Muscle layer of colon (tissue), 2 donors: ENCODE data around the gene IGF2BP1.
"Not testable (repeated sequence)": the region's sequence is repeated elsewhere in the genome, so short reads cannot be mapped to it uniquely, and the experiment has no call there.

ENCODE experiments used
- H3K27ac ChIP-seq: one replicate; pipeline ENCODE4 v1.7.0; 2013; ENCODE audit warnings: low read depth, mild to moderate bottlenecking, low read length, moderate library complexity
- H3K27me3 ChIP-seq, 2 donors: one replicate each; pipeline ENCODE4 v1.7.0; 2013; ENCODE audit warnings: low read length in 2 of 2, mild to moderate bottlenecking in 2 of 2; ENCODE audit not compliant: insufficient read depth in 2 of 2, control insufficient read depth in 1 of 2
- H3K36me3 ChIP-seq: one replicate; pipeline ENCODE4 v1.7.0; 2013; ENCODE audit warnings: mild to moderate bottlenecking, low read length; ENCODE audit not compliant: insufficient read depth
- H3K4me1 ChIP-seq: one replicate; pipeline ENCODE4 v1.7.0; 2013; ENCODE audit warnings: mild to moderate bottlenecking, low read length; ENCODE audit not compliant: insufficient read depth
- H3K4me3 ChIP-seq, 2 donors: one replicate each; pipeline ENCODE4 v1.7.0; 2013; ENCODE audit warnings: low read length in 2 of 2, low read depth in 1 of 2, mild to moderate bottlenecking in 1 of 2, moderate library complexity in 1 of 2
- H3K9ac ChIP-seq: one replicate; pipeline ENCODE4 v1.7.0; 2013; ENCODE audit warnings: low read length
- H3K9me3 ChIP-seq: one replicate; pipeline ENCODE4 v1.7.0; 2013; ENCODE audit warnings: mild to moderate bottlenecking, low read length
- donor health status: abdominal sarcoma.
- donor health status: Adenocarcinoma of cecum.

IGF2BP1 gene

GRCh38 chr17:48996722-48997102 is 473 bp upstream of the IGF2BP1 start:
- Histone ChIP-seq H3K27me3 (peaks cover 73 to 95% of the 10 kb centered on the region in 2 donors), H3K9ac (no peak overlapping the region)

GRCh38 chr17:48997827-48998586 is 822 bp downstream of the IGF2BP1 start:
- peak overlapping the region in 1 of 2 donors; percentile 23 for H3K4me3 ChIP-seq

More at GRCh38 chr17:48996722-48997102, 473 bp upstream of the IGF2BP1 start:
- Histone ChIP-seq H3K27ac (no peak overlapping the region), H3K4me1 (peaks cover 13% of the 10 kb centered on the region), H3K9me3 (peaks cover 9% of the 10 kb centered on the region), H3K36me3 (no peaks in the 10 kb centered on the region), H3K4me3 (no peak overlapping the region)

GRCh38 chr17:48998587-48999440 is 1.6 kb downstream of the IGF2BP1 start:
- H3K36me3 ChIP-seq: no peaks in the 10 kb centered on the region
- H3K27me3 ChIP-seq: peaks cover 83 to 98% of the 10 kb centered on the region in 2 donors
- peaks cover 13% of the 10 kb centered on the region for H3K4me1 ChIP-seq
- H3K4me3 ChIP-seq: no peak overlapping the region
- peaks cover 6% of the 10 kb centered on the region for H3K9me3 ChIP-seq
- no peak overlapping the region for H3K9ac ChIP-seq
- H3K27ac ChIP-seq: no peak overlapping the region

More at GRCh38 chr17:48997827-48998586, 822 bp downstream of the IGF2BP1 start:
- Histone ChIP-seq H3K9me3 (peaks cover 6% of the 10 kb centered on the region), H3K36me3 (no peaks in the 10 kb centered on the region), H3K27ac (no peak overlapping the region), H3K9ac (no peak overlapping the region), H3K27me3 (peaks cover 75 to 95% of the 10 kb centered on the region in 2 donors), H3K4me1 (peaks cover 13% of the 10 kb centered on the region)

GRCh38 chr17:49000943-49001342 is 3.8 kb downstream of the IGF2BP1 start:
- peaks cover 6% of the 10 kb centered on the region for H3K9me3 ChIP-seq
- H3K4me1 ChIP-seq: peaks cover 13% of the 10 kb centered on the region
- peaks cover 79 to 95% of the 10 kb centered on the region in 2 donors for H3K27me3 ChIP-seq
- H3K4me3 ChIP-seq: no peak overlapping the region
- H3K27ac ChIP-seq: no peak overlapping the region
- no peak overlapping the region for H3K9ac ChIP-seq
- H3K36me3 ChIP-seq: no peaks in the 10 kb centered on the region

GRCh38 chr17:49001671-49002070 is 4.5 kb downstream of the IGF2BP1 start:
- Histone ChIP-seq H3K27me3 (peaks cover 72 to 88% of the 10 kb centered on the region in 2 donors), H3K9me3 (peaks cover 6% of the 10 kb centered on the region), H3K36me3 (no peaks in the 10 kb centered on the region), H3K4me1 (peaks cover 9% of the 10 kb centered on the region), H3K4me3 (no peak overlapping the region), H3K27ac (no peak overlapping the region), H3K9ac (no peak overlapping the region)

GRCh38 chr17:49002331-49002730 is 5.1 kb downstream of the IGF2BP1 start:
- Histone ChIP-seq H3K9ac (no peak overlapping the region), H3K27me3 (peaks cover 69 to 82% of the 10 kb centered on the region in 2 donors), H3K9me3 (peaks cover 6% of the 10 kb centered on the region), H3K4me3 (no peak overlapping the region), H3K36me3 (no peaks in the 10 kb centered on the region), H3K4me1 (peaks cover 9% of the 10 kb centered on the region), H3K27ac (no peak overlapping the region)

GRCh38 chr17:49002766-49003165 is 5.6 kb downstream of the IGF2BP1 start:
- peaks cover 65 to 77% of the 10 kb centered on the region in 2 donors for H3K27me3 ChIP-seq
- peaks cover 6% of the 10 kb centered on the region for H3K9me3 ChIP-seq
- H3K4me1 ChIP-seq: peaks cover 5% of the 10 kb centered on the region
- no peak overlapping the region for H3K27ac ChIP-seq
- H3K36me3 ChIP-seq: no peaks in the 10 kb centered on the region
- no peak overlapping the region for H3K4me3 ChIP-seq
- H3K9ac ChIP-seq: no peak overlapping the region

GRCh38 chr17:49003557-49004511 is 6.6 kb downstream of the IGF2BP1 start:
- Histone ChIP-seq H3K27ac (no peak overlapping the region), H3K9me3 (peaks cover 6% of the 10 kb centered on the region), H3K9ac (no peak overlapping the region), H3K4me3 (no peak overlapping the region), H3K36me3 (no peaks in the 10 kb centered on the region), H3K27me3 (peaks cover 56 to 67% of the 10 kb centered on the region in 2 donors), H3K4me1 (no peaks in the 10 kb centered on the region)

GRCh38 chr17:49005140-49005539 is 8.0 kb downstream of the IGF2BP1 start:
- no peak overlapping the region for H3K27ac ChIP-seq
- no peaks in the 10 kb centered on the region for H3K36me3 ChIP-seq
- H3K4me3 ChIP-seq: no peak overlapping the region
- H3K9ac ChIP-seq: no peak overlapping the region
- no peaks in the 10 kb centered on the region for H3K4me1 ChIP-seq
- H3K27me3 ChIP-seq: peaks cover 46 to 55% of the 10 kb centered on the region in 2 donors
- H3K9me3 ChIP-seq: peaks cover under 1% of the 10 kb centered on the region

GRCh38 chr17:49008908-49009307 is 11.7 kb downstream of the IGF2BP1 start:
- not testable (repeated sequence) for H3K4me3 ChIP-seq, H3K4me1 ChIP-seq, H3K9me3 ChIP-seq, H3K27ac ChIP-seq, H3K9ac ChIP-seq, H3K36me3 ChIP-seq
- peaks cover 32 to 46% of the 10 kb centered on the region in 2 donors for H3K27me3 ChIP-seq
